GM12891 (cell line): Measurements from ENCODE around the gene LNPEP.
A peak's percentile ranks its signal among the peaks of the same experiment; 100 is the strongest.

Experiments
- POLR2AphosphoS5 ChIP-seq: IDR thresholded peaks from 2 replicates; pipeline ENCODE4 v1.6.1; 2011; ENCODE audit warnings: low read depth, low read length, control low read depth
- SPI1 ChIP-seq: IDR thresholded peaks from 2 replicates; pipeline ENCODE4 v1.6.1; 2011; ENCODE audit warnings: low read depth, low read length, control low read depth

DNA sequence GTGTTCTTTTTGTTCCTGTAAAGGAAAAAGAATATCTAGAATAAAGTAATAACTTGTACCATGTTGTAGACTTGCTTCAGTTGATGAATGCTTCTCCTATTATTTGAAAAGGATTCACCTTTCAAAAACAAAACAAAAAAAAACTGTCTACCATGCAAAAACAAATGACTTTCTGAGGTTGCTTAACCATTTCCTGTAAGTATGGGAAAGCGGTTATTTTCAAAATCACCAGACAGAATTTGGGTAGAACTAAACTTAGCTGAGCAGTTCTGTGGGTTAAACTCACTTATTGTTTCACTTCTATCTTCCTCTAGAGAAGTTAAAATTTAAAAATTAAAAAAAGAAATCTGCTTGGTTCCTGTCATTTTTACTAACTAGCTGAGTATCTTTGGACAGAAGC is 25.2 kb downstream of the LNPEP start:
- TF ChIP-seq SPI1 (0 out of 2 replicates have a peak, but pooled peaks have one; percentile 1), POLR2AphosphoS5 (no peak)
